ENCODE results near the gene HBA2.
"Not testable (repeated sequence)": the region's sequence is repeated elsewhere in the genome, so short reads cannot be mapped to it uniquely, and the experiment has no call there.

Gene HBA2

GRCh38 chr16:155031-155398 lies 17.7 kb upstream of the HBA2 start:
- no peak for DNase-seq (ENCODE audit: low spot score)

- DNase-seq (ENCODE audit: low spot score), result no peak
These were observed 13.4 kb upstream of the HBA2 start for GRCh38 chr16:159136-159849.

- not testable (repeated sequence) for DNase-seq (ENCODE audit: low spot score)
These were observed 12.4 kb upstream of the HBA2 start for GRCh38 chr16:160242-160641.

GRCh38 chr16:160691-161190 lies 11.9 kb upstream of the HBA2 start:
- no peak for DNase-seq (ENCODE audit: low spot score)

- no peak for DNase-seq (ENCODE audit: low spot score)
These were observed 10.2 kb upstream of the HBA2 start for GRCh38 chr16:162271-162991.

GRCh38 chr16:163139-163538 lies 9.5 kb upstream of the HBA2 start:
- not testable (repeated sequence) for DNase-seq (ENCODE audit: low spot score)

- DNase-seq (ENCODE audit: low spot score), result not testable (repeated sequence)
These were observed 9.0 kb upstream of the HBA2 start for GRCh38 chr16:163696-164095.

- not testable (repeated sequence) for DNase-seq (ENCODE audit: low spot score)
These were observed 8.4 kb upstream of the HBA2 start for GRCh38 chr16:164134-164823.

- no peak for DNase-seq (ENCODE audit: low spot score)
These were observed 7.7 kb upstream of the HBA2 start for GRCh38 chr16:164827-165538.

GRCh38 chr16:165539-166374 lies 6.9 kb upstream of the HBA2 start, which contains the start of gene HBM:
Gene HBM (plus strand): TSS chr16:165978. CDS start chr16:165998, 20 bp downstream.
- DNase-seq (ENCODE audit: low spot score), result no peak

- DNase-seq (ENCODE audit: low spot score), result no peak
These were observed 6.1 kb upstream of the HBA2 start for GRCh38 chr16:166375-167121.

GRCh38 chr16:167122-167690 lies 5.5 kb upstream of the HBA2 start:
- DNase-seq (ENCODE audit: low spot score), result no peak

GRCh38 chr16:168424-168823 lies 4.3 kb upstream of the HBA2 start:
- DNase-seq (ENCODE audit: low spot score), result no peak

GRCh38 chr16:169014-169413 lies 3.7 kb upstream of the HBA2 start:
- DNase-seq (ENCODE audit: low spot score), result no peak

GRCh38 chr16:170088-170507 lies 2.6 kb upstream of the HBA2 start:
- DNase-seq (ENCODE audit: low spot score), result not testable (repeated sequence)

GRCh38 chr16:170788-171187 lies 1.9 kb upstream of the HBA2 start:
- no peak for DNase-seq (ENCODE audit: low spot score)

- DNase-seq (ENCODE audit: low spot score), result not testable (repeated sequence)
These were observed 657 bp downstream of the HBA2 start for GRCh38 chr16:173211-173854.

- DNase-seq (ENCODE audit: low spot score), result not testable (repeated sequence)
These were observed 1.5 kb downstream of the HBA2 start for GRCh38 chr16:173928-174769.

Data from hepatic stellate cell (primary cell).